HepG2 (cell line): Measurements from ENCODE around the gene RIPK1. TPM values are rescaled to one million over a fixed set of nuclear protein-coding genes. Genes with fewer than 3 reads are reported as not detected.

Experiments used
- CREM ChIP-seq, 2 experiments: sonication (generic) in 1 of 2; formaldehyde crosslinking in 1 of 2; IDR thresholded peaks; 2 replicates each; pipeline versions ENCODE4 v1.4.0 to v1.6.1; 2016 to 2020; ENCODE audit warnings: antibody characterized with exemption in 1 of 2, mild to moderate bottlenecking in 1 of 2, missing genetic modification reagents in 1 of 2
- PAWR ChIP-seq: sonication (generic); formaldehyde crosslinking; IDR thresholded peaks from 2 replicates; pipeline ENCODE4 v1.4.0; 2020; ENCODE audit warnings: missing genetic modification reagents, mild to moderate bottlenecking, borderline replicate concordance
- TFDP1 ChIP-seq: IDR thresholded peaks from 2 replicates; pipeline ENCODE4 v1.6.1; 2016; ENCODE audit warnings: missing compliant biosample characterization, missing genetic modification reagents, borderline replicate concordance
- TIGD3 ChIP-seq: sonication (generic); formaldehyde crosslinking; IDR thresholded peaks from 2 replicates; pipeline ENCODE4 v1.5.1; 2020; ENCODE audit warnings: mild to moderate bottlenecking, missing genetic modification reagents, borderline replicate concordance
- ZBTB3 ChIP-seq: sonication (generic); formaldehyde crosslinking; IDR thresholded peaks from 2 replicates; pipeline ENCODE4 v1.4.0; 2020; ENCODE audit warnings: low read depth, mild to moderate bottlenecking, moderate library complexity, missing genetic modification reagents, borderline replicate concordance
- ZNF7 ChIP-seq: IDR thresholded peaks from 2 replicates; pipeline ENCODE4 v1.6.1; 2016; ENCODE audit warnings: missing biosample characterization, missing genetic modification reagents
- polyA plus RNA-seq, 8 experiments: library from polyadenylated mRNA; depleted of rRNA in 3 of 8; stranded (reverse) in 7 of 8; unstranded in 1 of 8; fragments of >200 nt; fragmentation: Illumina TruSeq in 4 of 8; extraction: Trizol in 4 of 8; gene quantifications; 2 replicates each; pipeline versions ENCODE4 v1.2.1 to v1.2.3, GENCODE V29; 2011 to 2016; ENCODE audit warnings: low read depth in 4 of 8, missing spikeins in 1 of 8, mixed read lengths in 1 of 8; ENCODE audit not compliant: insufficient read depth in 1 of 8
- total RNA-seq, 5 experiments: library from RNA; depleted of rRNA; stranded (reverse); fragments of >200 nt; fragmentation: Illumina TruSeq; extraction: Trizol; gene quantifications; 2 replicates each; pipeline ENCODE4 v1.2.3, GENCODE V29; 2016; ENCODE audit warnings: low read depth in 1 of 5
- TF ChIP-seq, protein P1 (sequence below): sonication (generic); formaldehyde crosslinking; IDR thresholded peaks from 2 replicates; pipeline ENCODE4 v1.5.1; 2020; ENCODE audit warnings: missing genetic modification reagents, mild to moderate bottlenecking, borderline replicate concordance
- TF ChIP-seq, protein P2 (sequence below): sonication (generic); formaldehyde crosslinking; IDR thresholded peaks from 2 replicates; pipeline ENCODE4 v1.4.0; 2020; ENCODE audit warnings: low read depth, missing genetic modification reagents
- TF ChIP-seq, protein P3 (sequence below): IDR thresholded peaks from 2 replicates; pipeline ENCODE4 v1.6.1; 2016; ENCODE audit warnings: low read depth, control low read depth

The RIPK1 gene
- total and polyA plus RNA-seq, 2 of the 13 experiments (the other 11 are each of a cell fraction or from before 2014, with no cell fraction given), result 9.0 to 10.3 TPM

DNA sequence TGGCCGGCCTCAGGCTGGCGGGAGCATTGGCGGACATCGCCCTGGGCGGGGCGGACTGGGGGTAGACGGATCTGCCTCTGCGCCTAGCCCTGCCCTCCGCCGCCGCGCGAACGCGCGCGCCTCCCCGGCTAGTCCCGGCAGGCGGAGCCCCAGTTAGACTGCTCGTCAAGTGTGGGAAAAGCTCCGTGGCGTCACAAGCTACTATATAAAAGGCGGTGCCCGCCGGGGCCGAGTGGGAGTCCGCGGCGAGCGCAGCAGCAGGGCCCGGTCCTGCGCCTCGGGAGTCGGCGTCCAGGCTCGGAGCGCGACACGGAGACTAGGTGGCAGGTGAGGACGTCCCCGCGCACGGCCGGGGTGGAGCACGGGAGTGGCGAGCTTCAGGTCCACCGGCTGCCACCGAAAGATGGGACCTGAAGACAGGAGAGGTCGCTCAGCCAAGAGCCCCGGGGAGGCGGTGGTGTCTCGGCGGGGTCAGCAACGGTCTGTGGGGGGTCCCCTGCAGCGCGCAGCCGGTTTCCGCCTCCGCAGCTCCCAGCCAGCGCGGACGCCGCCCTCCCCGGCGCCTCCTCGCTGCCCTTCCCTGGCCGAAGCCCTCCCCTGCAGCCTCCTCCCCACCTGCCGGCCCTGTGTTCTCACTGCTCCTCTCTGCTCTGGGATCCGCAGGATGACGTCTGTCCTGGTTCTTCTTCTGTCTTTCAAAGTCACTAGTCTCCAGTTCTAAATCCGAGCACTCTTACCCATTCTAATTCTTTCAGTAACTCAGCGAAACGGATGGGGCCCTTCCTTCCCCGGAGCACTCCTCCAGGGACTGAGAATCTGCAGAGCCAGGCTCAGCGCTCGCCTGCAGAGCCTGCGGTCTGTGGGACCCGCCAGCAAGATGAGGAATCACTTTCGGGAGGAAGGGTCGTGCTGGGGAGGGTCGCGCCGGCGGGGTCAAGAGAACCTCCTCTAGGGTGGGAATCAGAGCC lies 4.3 kb upstream of the RIPK1 start (continued):
- peak; percentile 89; the same call in 1 of the 2 replicates for TF ChIP-seq TIGD3 (CRISPR knock-in tag)
- TF ChIP-seq, protein P1, sequence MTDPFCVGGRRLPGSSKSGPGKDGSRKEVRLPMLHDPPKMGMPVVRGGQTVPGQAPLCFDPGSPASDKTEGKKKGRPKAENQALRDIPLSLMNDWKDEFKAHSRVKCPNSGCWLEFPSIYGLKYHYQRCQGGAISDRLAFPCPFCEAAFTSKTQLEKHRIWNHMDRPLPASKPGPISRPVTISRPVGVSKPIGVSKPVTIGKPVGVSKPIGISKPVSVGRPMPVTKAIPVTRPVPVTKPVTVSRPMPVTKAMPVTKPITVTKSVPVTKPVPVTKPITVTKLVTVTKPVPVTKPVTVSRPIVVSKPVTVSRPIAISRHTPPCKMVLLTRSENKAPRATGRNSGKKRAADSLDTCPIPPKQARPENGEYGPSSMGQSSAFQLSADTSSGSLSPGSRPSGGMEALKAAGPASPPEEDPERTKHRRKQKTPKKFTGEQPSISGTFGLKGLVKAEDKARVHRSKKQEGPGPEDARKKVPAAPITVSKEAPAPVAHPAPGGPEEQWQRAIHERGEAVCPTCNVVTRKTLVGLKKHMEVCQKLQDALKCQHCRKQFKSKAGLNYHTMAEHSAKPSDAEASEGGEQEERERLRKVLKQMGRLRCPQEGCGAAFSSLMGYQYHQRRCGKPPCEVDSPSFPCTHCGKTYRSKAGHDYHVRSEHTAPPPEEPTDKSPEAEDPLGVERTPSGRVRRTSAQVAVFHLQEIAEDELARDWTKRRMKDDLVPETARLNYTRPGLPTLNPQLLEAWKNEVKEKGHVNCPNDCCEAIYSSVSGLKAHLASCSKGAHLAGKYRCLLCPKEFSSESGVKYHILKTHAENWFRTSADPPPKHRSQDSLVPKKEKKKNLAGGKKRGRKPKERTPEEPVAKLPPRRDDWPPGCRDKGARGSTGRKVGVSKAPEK, result peak; percentile 78
- TF ChIP-seq, protein P2, sequence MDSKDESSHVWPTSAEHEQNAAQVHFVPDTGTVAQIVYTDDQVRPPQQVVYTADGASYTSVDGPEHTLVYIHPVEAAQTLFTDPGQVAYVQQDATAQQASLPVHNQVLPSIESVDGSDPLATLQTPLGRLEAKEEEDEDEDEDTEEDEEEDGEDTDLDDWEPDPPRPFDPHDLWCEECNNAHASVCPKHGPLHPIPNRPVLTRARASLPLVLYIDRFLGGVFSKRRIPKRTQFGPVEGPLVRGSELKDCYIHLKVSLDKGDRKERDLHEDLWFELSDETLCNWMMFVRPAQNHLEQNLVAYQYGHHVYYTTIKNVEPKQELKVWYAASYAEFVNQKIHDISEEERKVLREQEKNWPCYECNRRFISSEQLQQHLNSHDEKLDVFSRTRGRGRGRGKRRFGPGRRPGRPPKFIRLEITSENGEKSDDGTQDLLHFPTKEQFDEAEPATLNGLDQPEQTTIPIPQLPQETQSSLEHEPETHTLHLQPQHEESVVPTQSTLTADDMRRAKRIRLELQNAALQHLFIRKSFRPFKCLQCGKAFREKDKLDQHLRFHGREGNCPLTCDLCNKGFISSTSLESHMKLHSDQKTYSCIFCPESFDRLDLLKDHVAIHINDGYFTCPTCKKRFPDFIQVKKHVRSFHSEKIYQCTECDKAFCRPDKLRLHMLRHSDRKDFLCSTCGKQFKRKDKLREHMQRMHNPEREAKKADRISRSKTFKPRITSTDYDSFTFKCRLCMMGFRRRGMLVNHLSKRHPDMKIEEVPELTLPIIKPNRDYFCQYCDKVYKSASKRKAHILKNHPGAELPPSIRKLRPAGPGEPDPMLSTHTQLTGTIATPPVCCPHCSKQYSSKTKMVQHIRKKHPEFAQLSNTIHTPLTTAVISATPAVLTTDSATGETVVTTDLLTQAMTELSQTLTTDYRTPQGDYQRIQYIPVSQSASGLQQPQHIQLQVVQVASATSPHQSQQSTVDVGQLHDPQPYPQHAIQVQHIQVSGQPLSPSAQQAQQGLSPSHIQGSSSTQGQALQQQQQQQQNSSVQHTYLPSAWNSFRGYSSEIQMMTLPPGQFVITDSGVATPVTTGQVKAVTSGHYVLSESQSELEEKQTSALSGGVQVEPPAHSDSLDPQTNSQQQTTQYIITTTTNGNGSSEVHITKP (CRISPR knock-in tag), result peak; percentile 19; the same call in 1 of the 2 replicates
- no peak for TF ChIP-seq CREM (IDR thresholded peaks at IDR 0.05)
- TF ChIP-seq CREM (CRISPR knock-in tag; IDR thresholded peaks at IDR 0.05), result no peak
- TF ChIP-seq, protein P3, sequence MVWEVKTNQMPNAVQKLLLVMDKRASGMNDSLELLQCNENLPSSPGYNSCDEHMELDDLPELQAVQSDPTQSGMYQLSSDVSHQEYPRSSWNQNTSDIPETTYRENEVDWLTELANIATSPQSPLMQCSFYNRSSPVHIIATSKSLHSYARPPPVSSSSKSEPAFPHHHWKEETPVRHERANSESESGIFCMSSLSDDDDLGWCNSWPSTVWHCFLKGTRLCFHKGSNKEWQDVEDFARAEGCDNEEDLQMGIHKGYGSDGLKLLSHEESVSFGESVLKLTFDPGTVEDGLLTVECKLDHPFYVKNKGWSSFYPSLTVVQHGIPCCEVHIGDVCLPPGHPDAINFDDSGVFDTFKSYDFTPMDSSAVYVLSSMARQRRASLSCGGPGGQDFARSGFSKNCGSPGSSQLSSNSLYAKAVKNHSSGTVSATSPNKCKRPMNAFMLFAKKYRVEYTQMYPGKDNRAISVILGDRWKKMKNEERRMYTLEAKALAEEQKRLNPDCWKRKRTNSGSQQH, result no peak
- peak; percentile 69; the same call in 1 of the 2 replicates for TF ChIP-seq TFDP1
- TF ChIP-seq PAWR (CRISPR knock-in tag), result no peak
- no peak for TF ChIP-seq ZNF7 (CRISPR knock-in tag)
- peak; percentile 29; the same call in 1 of the 2 replicates for TF ChIP-seq ZBTB3 (CRISPR knock-in tag)
